Fibroblast of skin of scalp (primary cell): Measurements from ENCODE around the gene BSG.
"Not testable (repeated sequence)": the region's sequence is repeated elsewhere in the genome, so short reads cannot be mapped to it uniquely, and the experiment has no call there.

ENCODE experiments used
- DNase-seq: peaks from one replicate; pipeline ENCODE4 v3.0.0-alpha.2; 2013

Gene BSG

GRCh38 chr19:605061-605971 lies 32.9 kb downstream of the BSG start:
- DNase-seq = not testable (repeated sequence)

- no peak for DNase-seq
Observed at GRCh38 chr19:607301-608154, 35.1 kb downstream of the BSG start.

DNA sequence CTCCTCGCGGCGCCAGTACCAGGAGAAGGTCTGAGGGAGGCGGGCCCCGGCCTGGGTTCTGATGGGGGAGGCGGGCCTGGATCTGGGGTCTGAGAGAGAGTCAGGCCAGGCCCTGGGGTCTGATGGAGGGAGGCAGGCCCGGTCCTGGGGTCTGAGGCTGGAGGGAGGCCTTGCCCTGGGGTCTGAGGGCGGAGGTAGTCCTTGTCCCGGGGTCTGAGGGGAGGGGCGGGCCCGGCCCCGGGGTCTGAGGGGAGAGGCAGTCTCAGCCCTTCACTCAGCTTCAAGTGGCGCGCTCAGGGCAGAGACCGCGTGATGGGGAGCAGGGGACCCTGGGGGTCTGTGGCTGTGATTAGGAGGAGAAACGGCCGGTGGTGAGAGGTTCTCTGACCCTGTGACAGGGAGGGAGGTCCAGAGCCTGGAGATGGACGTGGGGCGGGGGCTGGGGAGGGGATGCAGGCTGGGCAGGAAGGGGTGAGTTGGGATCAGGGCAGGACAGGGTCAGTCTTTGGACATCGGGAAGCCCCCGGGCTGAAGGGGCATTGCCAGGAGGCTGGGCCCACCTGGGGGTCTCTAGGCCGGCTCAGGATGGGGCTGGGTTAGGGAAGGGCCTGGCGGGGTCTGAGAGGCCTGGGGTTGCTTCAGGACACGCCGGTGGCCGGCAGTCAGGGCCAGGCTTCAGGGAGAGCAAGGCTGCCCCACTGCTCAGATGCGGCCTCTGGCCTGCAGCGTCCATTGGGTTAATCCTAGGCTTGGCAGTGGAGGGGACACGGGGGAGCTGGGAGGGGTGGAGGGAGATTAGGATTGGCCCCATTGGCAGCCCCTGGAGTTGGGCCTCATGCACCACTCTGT lies 36.0 kb downstream of the BSG start:
- no peak for DNase-seq

GRCh38 chr19:609004-609346 lies 36.6 kb downstream of the BSG start:
- no peak for DNase-seq

DNA sequence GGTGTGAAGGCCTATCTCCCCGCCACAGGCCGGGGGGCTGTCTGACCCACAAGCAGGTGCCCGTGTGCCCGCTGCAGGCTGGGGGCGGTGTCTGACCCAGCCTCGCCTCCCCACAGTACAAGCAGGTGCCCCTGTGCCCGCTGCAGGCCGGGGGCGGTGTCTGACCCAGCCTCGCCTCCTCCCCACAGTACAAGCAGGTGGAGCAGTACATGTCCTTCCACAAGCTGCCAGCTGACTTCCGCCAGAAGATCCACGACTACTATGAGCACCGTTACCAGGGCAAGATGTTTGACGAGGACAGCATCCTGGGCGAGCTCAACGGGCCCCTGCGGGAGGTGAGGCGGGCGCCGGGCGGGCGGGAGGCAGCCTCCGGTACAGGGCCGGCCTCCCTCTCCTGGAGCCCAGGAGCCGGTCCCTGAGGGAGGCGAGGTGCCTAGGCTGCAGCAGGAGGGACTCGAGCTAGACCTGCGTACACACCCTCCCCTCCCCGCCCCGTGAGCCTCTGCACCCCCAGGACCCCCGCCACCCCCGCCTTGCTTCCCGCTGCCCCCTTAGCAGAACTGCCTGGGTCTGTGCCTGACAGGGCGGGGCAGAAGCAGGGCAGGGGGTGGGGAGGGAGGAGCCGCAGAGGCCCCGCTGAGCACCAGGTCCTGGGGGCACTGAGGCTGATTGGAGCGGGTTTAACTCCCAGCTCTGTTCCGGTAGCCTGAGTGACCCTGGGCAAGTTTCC lies 37.8 kb downstream of the BSG start:
- DNase-seq = no peak

DNA sequence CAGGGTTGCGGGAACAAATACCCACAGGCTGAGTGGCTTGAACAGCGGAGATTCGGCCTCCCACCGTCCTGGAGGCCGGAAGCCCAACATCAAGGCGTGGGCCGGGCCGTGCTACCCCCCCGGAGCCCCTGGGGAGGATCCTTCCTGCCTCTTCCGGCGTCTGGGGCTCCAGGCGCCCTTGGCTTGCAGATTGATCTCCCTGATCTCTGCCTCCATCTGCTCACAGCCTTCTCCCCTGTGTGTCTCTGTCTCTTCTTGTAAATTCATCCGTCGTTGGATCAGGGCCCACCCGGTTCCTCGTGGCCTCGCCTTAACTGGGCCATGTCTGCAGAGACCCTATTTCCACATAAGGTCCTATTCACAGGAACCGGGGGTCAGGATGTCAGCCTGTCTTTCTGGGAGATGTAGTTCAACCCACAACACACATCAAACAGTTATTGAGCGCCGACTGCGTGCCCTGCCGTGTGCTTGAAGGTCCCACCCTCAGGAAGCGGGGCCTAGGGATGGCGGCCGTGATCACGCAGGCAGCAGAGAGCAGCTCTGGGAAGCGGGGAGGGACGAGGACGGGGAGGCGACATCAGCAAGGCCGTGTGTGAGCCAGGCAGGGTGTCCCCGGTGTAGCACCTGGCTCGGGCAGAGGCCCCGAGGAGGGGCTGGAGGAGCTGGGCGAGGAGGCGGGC lies 38.5 kb downstream of the BSG start:
- peak; percentile 92 for DNase-seq

DNA sequence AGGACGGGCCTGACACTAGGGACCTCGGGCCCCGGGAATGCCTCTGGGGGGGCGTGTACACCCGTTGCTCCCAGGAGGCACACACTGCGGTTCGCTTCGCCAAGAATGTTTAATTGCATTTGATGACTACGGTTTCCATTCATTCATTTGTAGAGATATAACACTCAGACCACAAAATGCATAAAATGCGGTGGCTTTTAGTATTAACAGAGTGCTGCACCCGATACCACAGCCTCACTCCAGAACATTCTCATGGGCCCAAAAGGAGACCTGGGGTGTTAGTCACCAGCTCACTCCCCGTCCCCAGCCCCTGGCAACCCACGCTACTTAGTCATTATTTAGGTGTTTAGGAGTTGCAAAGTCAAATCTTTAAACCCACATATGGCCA lies 39.1 kb downstream of the BSG start:
- peak; percentile 97 for DNase-seq

DNA sequence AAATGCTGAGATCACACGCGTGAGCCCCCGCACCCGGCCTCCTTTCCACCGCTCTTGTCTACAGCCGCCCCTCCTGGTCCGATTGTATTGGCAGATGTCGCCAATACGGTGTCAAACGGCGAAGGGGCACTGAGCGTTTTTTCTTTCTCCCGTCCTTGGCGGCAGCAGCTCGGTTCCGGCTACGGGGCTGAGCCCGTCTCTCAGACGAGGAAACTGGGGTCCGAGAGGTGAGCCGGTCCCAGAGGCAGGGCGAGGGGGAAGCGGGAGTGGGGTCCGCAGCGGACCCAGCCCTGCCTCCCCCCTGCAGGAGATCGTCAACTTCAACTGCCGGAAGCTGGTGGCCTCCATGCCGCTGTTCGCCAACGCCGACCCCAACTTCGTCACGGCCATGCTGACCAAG lies 40.5 kb downstream of the BSG start:
- no peak for DNase-seq

DNA sequence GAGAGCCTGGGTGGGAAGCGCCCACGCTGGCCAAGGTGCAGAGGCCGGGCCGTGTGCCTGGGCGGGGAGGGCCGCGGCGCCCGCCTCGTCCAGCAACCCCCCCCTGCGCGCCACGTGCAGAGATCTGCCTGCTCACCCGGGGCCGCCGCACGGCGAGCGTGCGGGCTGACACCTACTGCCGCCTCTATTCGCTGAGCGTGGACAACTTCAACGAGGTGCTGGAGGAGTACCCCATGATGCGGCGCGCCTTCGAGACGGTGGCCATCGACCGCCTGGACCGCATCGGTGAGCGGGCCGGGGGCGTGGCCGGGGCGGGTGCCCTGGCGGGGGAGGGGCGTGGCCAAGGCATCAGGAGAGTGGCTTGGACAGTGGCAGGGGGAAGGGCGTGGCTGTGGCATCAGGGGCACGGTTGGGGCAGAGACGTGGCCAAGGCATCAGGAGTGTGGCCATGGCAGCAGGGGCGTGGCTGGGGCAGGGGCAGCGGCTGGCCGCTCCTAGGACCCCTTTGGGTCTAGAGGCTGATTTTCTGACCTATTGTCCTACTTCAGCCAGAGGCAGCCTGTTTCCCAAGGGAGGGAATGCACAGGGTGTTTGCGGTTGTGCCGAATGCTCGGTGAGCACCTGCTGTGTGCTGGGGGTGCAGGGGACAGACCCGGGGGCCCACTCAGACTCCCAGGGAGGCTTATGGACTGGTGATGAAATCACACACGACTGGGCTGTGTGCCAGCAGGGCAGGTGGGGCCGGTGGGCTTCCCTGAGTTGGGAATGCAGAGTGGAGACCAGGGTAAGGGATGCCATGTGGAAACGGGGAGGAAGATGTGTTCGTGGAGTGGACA lies 41.6 kb downstream of the BSG start:
- no peak for DNase-seq

DNA sequence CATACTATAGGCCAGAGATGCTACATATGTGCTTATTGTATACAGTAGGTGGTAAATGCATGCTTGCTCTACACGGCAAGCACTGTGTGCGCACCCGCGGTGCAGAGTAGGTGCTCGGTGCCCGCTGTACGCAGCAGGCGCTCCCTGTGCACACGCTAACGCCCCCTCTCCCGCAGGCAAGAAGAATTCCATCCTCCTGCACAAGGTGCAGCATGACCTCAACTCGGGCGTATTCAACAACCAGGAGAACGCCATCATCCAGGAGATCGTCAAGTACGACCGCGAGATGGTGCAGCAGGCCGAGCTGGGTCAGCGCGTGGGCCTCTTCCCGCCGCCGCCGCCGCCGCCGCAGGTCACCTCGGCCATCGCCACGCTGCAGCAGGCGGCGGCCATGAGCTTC lies 43.2 kb downstream of the BSG start:
- DNase-seq = no peak

GRCh38 chr19:616062-616700 lies 43.8 kb downstream of the BSG start:
- no peak for DNase-seq

- no peak for DNase-seq
Observed at GRCh38 chr19:616747-617526, 44.5 kb downstream of the BSG start.

- no peak for DNase-seq
Observed at GRCh38 chr19:617551-618246, 45.3 kb downstream of the BSG start.

- DNase-seq = no peak
Observed at GRCh38 chr19:618247-618619, 45.8 kb downstream of the BSG start.

DNA sequence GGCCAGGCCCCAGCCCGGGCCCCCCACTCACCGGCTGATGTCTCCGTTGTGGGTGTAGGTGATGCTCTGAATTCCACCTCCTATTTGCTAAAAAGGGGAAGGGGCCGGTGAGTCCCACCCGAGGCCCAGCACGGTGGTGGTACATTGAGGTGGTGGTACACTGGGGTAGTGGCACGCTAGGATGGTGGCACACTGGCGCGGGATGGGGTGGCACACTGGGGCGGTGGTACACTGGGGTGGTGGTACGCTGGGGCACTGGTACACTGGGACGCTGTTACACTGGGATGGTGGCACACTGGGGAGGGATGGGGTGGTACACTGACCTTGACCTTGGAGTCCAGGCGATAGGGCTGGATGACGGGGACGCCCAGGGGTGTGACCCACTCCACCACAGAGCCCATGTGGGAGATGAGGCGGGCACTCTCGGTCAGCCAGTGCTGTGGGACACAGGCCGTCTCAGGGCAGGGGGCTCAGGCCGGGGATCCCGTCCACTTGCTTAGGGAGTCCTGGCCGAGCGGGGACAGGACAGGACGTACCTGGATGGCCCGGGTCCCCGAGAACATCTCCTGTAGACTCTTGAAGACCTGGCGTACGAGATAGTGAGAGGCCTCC lies 46.4 kb downstream of the BSG start:
- DNase-seq = no peak

DNA sequence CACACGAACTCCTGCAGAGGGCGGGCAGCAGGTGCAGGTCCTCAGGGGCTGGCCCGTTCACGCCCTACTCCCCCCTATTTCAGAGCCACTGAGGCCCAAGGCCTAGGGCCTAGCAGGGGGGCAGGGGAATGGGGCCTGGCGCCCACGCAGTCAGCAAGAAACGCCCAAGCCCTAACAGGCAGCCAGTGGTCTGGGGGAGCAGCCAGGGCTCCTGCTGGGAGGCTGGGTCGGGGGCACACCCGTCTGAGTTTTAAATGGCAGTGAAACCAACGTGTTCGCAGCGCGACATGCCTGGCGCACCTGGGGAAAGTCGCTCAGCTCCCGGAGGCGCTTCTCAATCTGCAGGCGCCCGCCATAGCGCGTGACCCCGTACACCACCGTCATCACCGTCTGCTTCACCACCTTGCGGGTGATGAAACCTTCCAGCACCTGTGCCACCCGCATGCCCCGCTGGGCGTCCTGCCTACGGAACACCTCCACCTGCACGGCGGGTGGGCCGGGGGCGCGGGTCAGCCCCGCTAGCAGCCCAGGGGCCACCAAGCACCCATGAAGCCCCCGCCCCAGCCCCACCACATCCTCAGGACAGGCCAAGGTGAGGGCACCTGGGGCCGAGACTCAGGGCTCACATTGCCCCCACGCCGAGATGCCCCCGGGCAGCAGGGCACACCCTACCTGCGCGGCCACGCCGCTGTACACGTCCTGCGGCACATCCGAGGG lies 47.0 kb downstream of the BSG start:
- no peak for DNase-seq

- no peak for DNase-seq
Observed at GRCh38 chr19:620166-620862, 47.9 kb downstream of the BSG start.
